Spleen (tissue), 11 donors: ENCODE results near the gene ENO3. TPM values are rescaled to one million over a fixed set of nuclear protein-coding genes. Genes with fewer than 3 reads are reported as not detected.
"Not testable (repeated sequence)": the region's sequence is repeated elsewhere in the genome, so short reads cannot be mapped to it uniquely, and the experiment has no call there.

Source experiments
- DNase-seq: peaks from one replicate; pipeline ENCODE4 v3.0.0-alpha.2; 2020
- H3K27ac ChIP-seq, 8 donors: fragments of 200-600 bp; sonication (generic) in 7 of 8; 1 replicate in 4 of 8; 2 replicates in 4 of 8; pipeline versions ENCODE4 v1.5.0 to v1.8.0; 2016 to 2021; ENCODE audit warnings: inconsistent platforms in 4 of 8, mild to moderate bottlenecking in 4 of 8, moderate library complexity in 1 of 8
- H3K27me3 ChIP-seq, 7 donors: fragments of 200-600 bp; sonication (generic) in 6 of 7; replicated peaks in 1 of 7; 1 replicate in 4 of 7; 2 replicates in 3 of 7; pipeline versions ENCODE4 v1.5.0 to v1.8.0; 2016 to 2021; ENCODE audit warnings: inconsistent platforms in 3 of 7, mild to moderate bottlenecking in 1 of 7
- H3K36me3 ChIP-seq, 6 donors: fragments of 200-600 bp; sonication (generic) in 5 of 6; 1 replicate in 4 of 6; 2 replicates in 2 of 6; pipeline versions ENCODE4 v1.5.0 to v1.8.0; 2016 to 2021; ENCODE audit warnings: inconsistent platforms in 2 of 6
- H3K4me1 ChIP-seq, 6 donors: fragments of 200-600 bp; sonication (generic) in 5 of 6; 1 replicate in 3 of 6; 2 replicates in 3 of 6; pipeline versions ENCODE4 v1.5.0 to v1.8.0; 2016 to 2021; ENCODE audit warnings: inconsistent platforms in 3 of 6
- H3K4me3 ChIP-seq, 8 donors: fragments of 200-600 bp; sonication (generic) in 7 of 8; 1 replicate in 4 of 8; 2 replicates in 4 of 8; pipeline versions ENCODE4 v1.5.0 to v1.8.0; 2016 to 2021; ENCODE audit warnings: inconsistent platforms in 4 of 8, mild to moderate bottlenecking in 4 of 8, moderate library complexity in 2 of 8
- H3K9me3 ChIP-seq, 8 donors: fragments of 200-600 bp; sonication (generic) in 7 of 8; 1 replicate in 4 of 8; 2 replicates in 4 of 8; pipeline versions ENCODE4 v1.5.0 to v1.8.0; 2016 to 2021; ENCODE audit warnings: inconsistent platforms in 4 of 8
- POLR2A ChIP-seq, 3 donors: fragments of 450-650 bp; IDR thresholded peaks; one replicate each; pipeline ENCODE4 v1.5.1; 2017; ENCODE audit warnings: antibody characterized with exemption in 3 of 3, mild to moderate bottlenecking in 1 of 3
- POLR2AphosphoS5 ChIP-seq, 3 donors: sonication (generic); formaldehyde crosslinking; IDR thresholded peaks; one replicate each; pipeline ENCODE4 v1.5.1; 2017; ENCODE audit warnings: antibody characterized with exemption in 3 of 3
- WGBS, 5 donors: extraction: QIAGEN DNeasy Blood & Tissue Kit in 3 of 5; methylation state at CpG; one replicate each; pipeline versions ENCODE4 v1.1.5 to v1.1.7; 2013 to 2018; 5-methylcytosine and 5-hydroxymethylcytosine counted together
- intact Hi-C: fragments of 100-400 bp; cut with DNase I; formaldehyde crosslinking; loops from one replicate; pipeline ENCODE4 v1.15.0; 2023; ENCODE audit warnings: low total_unique reads
- polyA plus RNA-seq, 3 donors: library from polyadenylated mRNA; stranded (reverse); fragments of 200-250 nt; gene quantifications; one replicate each; pipeline ENCODE4 v1.2.1, GENCODE V29; 2013
- total RNA-seq, 7 donors: library from RNA; depleted of rRNA in 3 of 7; stranded (reverse); fragments of >200 nt in 3 of 7; fragmentation: NEBNext Ultra II Directional in 4 of 7; extraction: Animal tissue kit (Norgen Biotek cat#: 25700) in 4 of 7; gene quantifications; one replicate each; pipeline versions ENCODE4 v1.1.0 to v1.2.1, GENCODE V29; 2016 to 2021
- TF ChIP-seq, protein P1 (sequence below), 11 experiments: fragments of 200-600 bp in 7 of 11; fragments of 450-650 bp in 4 of 11; sonication (generic) in 4 of 11; IDR thresholded peaks in 8 of 11; conservative IDR thresholded peaks in 3 of 11; 1 replicate in 7 of 11; 2 replicates in 4 of 11; pipeline versions ENCODE4 v1.4.0 to v1.8.0; 2016 to 2021; ENCODE audit warnings: antibody characterized with exemption in 11 of 11, inconsistent platforms in 4 of 11, mild to moderate bottlenecking in 1 of 11
- donor health status: healthy with polysubstance abuse.
- donor health status: DM: no; HTN: no; CAD: no; lungs with moderate emphysema.
- donor health status: DM: no; HTN: no; CAD: no.
- donor health status: Bipolar disorder and iron deficiency.
- donor health status: healthy.
- donor health status: DM: no; HTN: no; CAD: no.
- donor health status: DM: yes; HTN: yes; CAD: no.

The ENO3 gene
- total and polyA plus RNA-seq, 10 donors: 3.1 to 23.4 (median 10.2) TPM

DNA sequence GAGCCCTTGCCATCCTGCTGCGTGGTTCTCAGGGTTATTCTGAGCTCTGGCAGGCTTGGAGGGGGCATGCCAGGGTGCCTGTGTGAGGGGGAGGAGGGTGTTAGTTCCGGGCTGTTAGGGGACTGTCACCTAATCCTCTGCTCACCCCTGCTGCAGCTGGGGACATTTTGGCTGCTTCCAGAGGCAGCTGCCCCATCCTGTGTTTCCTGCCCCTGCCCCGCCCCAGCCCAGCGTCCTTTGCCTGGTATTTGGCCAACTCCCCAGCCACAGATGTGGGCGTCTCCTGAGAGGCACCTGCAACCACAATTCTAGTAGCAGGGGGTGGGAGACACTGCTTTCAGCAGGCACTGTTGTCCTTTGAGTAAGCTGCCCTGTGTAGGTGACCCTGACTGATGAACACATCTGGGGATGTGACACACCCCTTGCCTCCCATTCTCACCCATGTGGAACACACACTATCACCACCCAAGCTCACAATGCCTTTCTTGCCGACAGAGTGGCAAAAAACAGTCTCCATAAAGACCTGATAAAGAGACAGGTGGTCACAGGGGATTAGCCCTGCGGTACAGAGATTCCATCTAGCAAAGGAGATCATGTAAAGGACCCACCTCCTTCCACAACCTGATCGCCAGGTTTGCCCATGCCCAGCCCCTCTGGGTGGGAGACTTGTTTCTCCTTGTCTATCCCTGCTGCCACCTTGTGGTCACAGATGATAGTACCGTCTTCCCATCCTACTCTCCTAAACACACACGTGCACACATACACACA, 47.7 kb upstream of the ENO3 start, which contains the start of gene CHRNE:
Gene CHRNE, minus strand, starts transcription at position 48 of the 768 bp plus-strand sequence. Its CDS starts 35 bp downstream, at position 13.
- H3K27ac ChIP-seq: peak within 1 kb of the TSS in 7 of 8 donors; percentile 47 to 79 (median 74)
- H3K4me1 ChIP-seq: peaks cover 34 to 60% (median 51%) of the 10 kb centered on the region in 6 donors
- 7 to 10% (median 9%) methylated on average over 8 to 10 of the region's 10 CpGs for WGBS, 5 donors
- peaks cover 0 to 43% (median 0%) of the 10 kb centered on the region in 7 donors for H3K27me3 ChIP-seq
- H3K4me3 ChIP-seq: peak within 1 kb of the TSS in 3 of 8 donors; percentile 56 to 81 (median 59)
- DNase-seq: peak; percentile 82
- H3K9me3 ChIP-seq: no peaks in the 10 kb centered on the region
- TF ChIP-seq POLR2A (IDR thresholded peaks at IDR 0.05): no peak
- TF ChIP-seq, protein P1, sequence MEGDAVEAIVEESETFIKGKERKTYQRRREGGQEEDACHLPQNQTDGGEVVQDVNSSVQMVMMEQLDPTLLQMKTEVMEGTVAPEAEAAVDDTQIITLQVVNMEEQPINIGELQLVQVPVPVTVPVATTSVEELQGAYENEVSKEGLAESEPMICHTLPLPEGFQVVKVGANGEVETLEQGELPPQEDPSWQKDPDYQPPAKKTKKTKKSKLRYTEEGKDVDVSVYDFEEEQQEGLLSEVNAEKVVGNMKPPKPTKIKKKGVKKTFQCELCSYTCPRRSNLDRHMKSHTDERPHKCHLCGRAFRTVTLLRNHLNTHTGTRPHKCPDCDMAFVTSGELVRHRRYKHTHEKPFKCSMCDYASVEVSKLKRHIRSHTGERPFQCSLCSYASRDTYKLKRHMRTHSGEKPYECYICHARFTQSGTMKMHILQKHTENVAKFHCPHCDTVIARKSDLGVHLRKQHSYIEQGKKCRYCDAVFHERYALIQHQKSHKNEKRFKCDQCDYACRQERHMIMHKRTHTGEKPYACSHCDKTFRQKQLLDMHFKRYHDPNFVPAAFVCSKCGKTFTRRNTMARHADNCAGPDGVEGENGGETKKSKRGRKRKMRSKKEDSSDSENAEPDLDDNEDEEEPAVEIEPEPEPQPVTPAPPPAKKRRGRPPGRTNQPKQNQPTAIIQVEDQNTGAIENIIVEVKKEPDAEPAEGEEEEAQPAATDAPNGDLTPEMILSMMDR (IDR thresholded peaks at IDR 0.05 in 8 of 11, conservative IDR thresholded peaks at IDR 0.05 in 3 of 11): peak; percentile 64 to 92 (median 83)
- H3K36me3 ChIP-seq: no peaks in the 10 kb centered on the region
- intact Hi-C loops: no loop called here

DNA sequence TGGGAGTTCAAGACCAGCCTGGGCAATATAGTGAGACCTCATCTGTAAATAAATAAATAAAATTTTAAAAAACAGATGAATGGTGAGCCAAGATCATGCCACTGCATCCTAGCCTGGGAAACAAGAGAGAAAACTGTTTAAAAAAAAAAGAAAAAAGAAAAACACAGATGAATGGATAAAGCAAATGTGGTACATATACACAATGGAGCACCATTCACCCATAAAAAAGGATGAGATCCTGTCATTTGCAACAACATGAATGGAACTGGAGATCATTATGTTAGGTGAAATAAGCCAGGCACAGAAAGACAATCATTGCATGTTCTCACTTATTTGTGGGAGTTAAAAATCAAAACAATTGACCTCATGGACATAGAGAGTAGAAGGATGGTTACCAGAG, 44.3 kb upstream of the ENO3 start:
- not testable (repeated sequence) for H3K9me3 ChIP-seq, H3K27me3 ChIP-seq, H3K36me3 ChIP-seq, DNase-seq, H3K27ac ChIP-seq, H3K4me3 ChIP-seq
- intact Hi-C loops: loop anchor here (5.0 kb wide), 2 partner anchors 81 to 156 kb away; partner anchors contain the start of gene CAMTA2
- peaks cover 13 to 40% (median 29%) of the 10 kb centered on the region in 6 donors for H3K4me1 ChIP-seq

DNA sequence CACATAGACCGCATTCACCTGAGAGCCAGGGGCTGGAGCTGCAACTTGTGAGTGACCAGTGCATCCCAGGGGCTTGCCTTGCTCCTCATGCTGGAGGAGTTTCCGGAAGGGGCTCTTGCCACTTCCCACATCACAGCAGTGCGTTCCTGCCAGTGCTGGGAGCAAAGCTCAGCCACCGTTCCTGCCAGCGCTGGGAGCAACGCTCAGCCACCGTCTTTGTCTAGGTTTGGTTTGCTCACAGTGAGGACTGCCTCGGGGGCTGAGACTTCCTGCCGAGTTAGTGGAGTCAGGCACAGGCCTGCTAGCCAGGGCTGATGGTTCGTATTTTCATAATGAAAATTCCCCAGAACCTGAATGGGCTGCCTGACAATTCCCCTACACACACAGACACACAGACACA, 42.6 kb upstream of the ENO3 start:
- H3K9me3 ChIP-seq: no peaks in the 10 kb centered on the region
- intact Hi-C loops: loop anchor here (5.0 kb wide), 2 partner anchors 79 to 154 kb away; partner anchors contain the start of gene CAMTA2
- H3K27me3 ChIP-seq: peaks cover 0 to 6% (median 0%) of the 10 kb centered on the region in 7 donors
- 50 to 70% (median 53%) methylated on average over 9 to 10 of the region's 10 CpGs for WGBS, 5 donors
- H3K27ac ChIP-seq: peak overlapping the region in 5 of 8 donors; percentile 23 to 68 (median 43)
- TF ChIP-seq, protein P1 (IDR thresholded peaks at IDR 0.05 in 8 of 11, conservative IDR thresholded peaks at IDR 0.05 in 3 of 11): no peak
- TF ChIP-seq POLR2A (IDR thresholded peaks at IDR 0.05) (no peak), POLR2AphosphoS5 (IDR thresholded peaks at IDR 0.05) (no peak)
- no peak overlapping the region for H3K4me3 ChIP-seq
- peaks cover 3 to 24% (median 14%) of the 10 kb centered on the region in 6 donors for H3K4me1 ChIP-seq
- H3K36me3 ChIP-seq: no peaks in the 10 kb centered on the region
- no peak for DNase-seq

GRCh38 chr17:4908711-4909496, 42.0 kb upstream of the ENO3 start:
- no peak overlapping the region for H3K4me3 ChIP-seq
- DNase-seq: peak; percentile 94

More at GRCh38 chr17:4908711-4909496, 42.0 kb upstream of the ENO3 start:
- no peaks in the 10 kb centered on the region for H3K36me3 ChIP-seq
- 14 to 27% (median 23%) methylated on average over 11 to 20 of the region's 20 CpGs for WGBS, 5 donors
- intact Hi-C loops: loop anchor here (5.0 kb wide), 2 partner anchors 78 to 153 kb away; partner anchors contain the start of gene CAMTA2
- H3K27me3 ChIP-seq: peaks cover 0 to 4% (median 0%) of the 10 kb centered on the region in 7 donors
- peaks cover 0 to 18% (median 10%) of the 10 kb centered on the region in 6 donors for H3K4me1 ChIP-seq
- peak overlapping the region in 5 of 8 donors; percentile 28 to 68 (median 61) for H3K27ac ChIP-seq
- TF ChIP-seq, protein P1 (IDR thresholded peaks at IDR 0.05 in 8 of 11, conservative IDR thresholded peaks at IDR 0.05 in 3 of 11): peak; percentile 76 to 95 (median 88)
- no peak for TF ChIP-seq POLR2A (IDR thresholded peaks at IDR 0.05)
- peak; percentile 77 to 84 (median 82) for TF ChIP-seq POLR2AphosphoS5 (IDR thresholded peaks at IDR 0.05)
- no peaks in the 10 kb centered on the region for H3K9me3 ChIP-seq
